Measurements from ENCODE around the gene PDE11A. TPM values are rescaled to one million over a fixed set of nuclear protein-coding genes. Genes with fewer than 3 reads are reported as not detected.

Gene PDE11A
- polyA plus RNA-seq, 2 of the 4 experiments (the other 2 are of a cell fraction): 3.6 to 5.6 TPM

DNA sequence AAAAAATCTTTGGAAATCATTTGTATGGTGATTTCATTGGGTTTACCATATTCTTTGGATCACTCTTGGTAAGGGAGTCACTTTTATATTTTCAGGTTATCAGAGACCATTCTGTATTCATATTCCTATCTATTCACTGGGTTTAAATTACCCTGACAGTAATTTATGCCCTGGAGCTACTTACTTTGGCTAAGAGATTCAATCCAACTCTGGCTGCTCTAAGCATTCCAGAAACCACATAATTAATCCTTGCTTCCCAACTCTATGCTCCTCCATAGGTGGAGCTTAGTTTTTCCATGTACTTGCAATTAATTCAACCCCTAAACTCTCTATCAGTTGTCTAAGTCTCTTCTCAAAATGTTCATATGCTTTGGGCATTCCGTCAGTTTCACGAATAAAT is 343.7 kb downstream of the PDE11A start:
- ChIA-PET CTCF (interaction anchor here (1.0 to 1.5 kb wide), 3 partner anchors 10 to 37 kb away, joined by 3 read pairs; no protein-coding TSS in a partner anchor), POLR2A (no interaction called here)
- H3K4me2 ChIP-seq: no peak overlapping the region
- no peak for FAIRE-seq
- no peaks in the 10 kb centered on the region for H3K4me1 ChIP-seq
- H3K9me3 ChIP-seq: no peaks in the 10 kb centered on the region
- H3K27ac ChIP-seq: no peak overlapping the region
- no peak for ATAC-seq
- WGBS (ENCODE audit: missing lambda C conversion rate): 84% methylated on average over 2 of the region's 2 CpGs
- no peak overlapping the region for H3K4me3 ChIP-seq
- DNase-seq (ENCODE audit: low read depth in 1 of 2, low spot score in 1 of 2): no peak
- TF ChIP-seq MYC (IDR thresholded peaks at IDR 0.05; ENCODE audit: borderline replicate concordance, low read length): no peak
- TF ChIP-seq, protein P1, sequence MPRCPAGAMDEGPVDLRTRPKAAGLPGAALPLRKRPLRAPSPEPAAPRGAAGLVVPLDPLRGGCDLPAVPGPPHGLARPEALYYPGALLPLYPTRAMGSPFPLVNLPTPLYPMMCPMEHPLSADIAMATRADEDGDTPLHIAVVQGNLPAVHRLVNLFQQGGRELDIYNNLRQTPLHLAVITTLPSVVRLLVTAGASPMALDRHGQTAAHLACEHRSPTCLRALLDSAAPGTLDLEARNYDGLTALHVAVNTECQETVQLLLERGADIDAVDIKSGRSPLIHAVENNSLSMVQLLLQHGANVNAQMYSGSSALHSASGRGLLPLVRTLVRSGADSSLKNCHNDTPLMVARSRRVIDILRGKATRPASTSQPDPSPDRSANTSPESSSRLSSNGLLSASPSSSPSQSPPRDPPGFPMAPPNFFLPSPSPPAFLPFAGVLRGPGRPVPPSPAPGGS (IDR thresholded peaks at IDR 0.05): no peak

DNA sequence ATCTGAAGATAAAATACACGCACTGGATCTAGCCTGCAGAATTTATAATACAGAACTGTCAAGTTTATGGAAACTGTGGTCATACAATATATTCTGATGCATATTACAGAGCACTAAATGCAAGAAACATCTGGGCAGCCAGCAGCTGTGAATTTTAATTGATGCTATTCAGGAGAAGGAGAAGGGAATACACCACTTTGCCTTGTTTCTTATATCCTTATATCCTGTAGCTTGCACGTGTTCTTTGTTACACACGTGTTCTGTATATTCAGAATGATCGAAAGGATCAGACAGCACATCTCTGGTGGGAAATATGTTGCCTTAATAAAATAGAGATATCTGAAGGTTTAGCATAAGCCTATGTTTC is 344.2 kb downstream of the PDE11A start:
- FAIRE-seq (no peak), DNase-seq (ENCODE audit: low read depth in 1 of 2, low spot score in 1 of 2) (no peak), ATAC-seq (no peak)
- WGBS (ENCODE audit: missing lambda C conversion rate): 60% methylated on average over 4 of the region's 4 CpGs
- ChIA-PET POLR2A (no interaction called here), CTCF (interaction anchor here (0.8 to 1.6 kb wide), 5 partner anchors 9 to 393 kb away, joined by 3 to 5 read pairs (median 3); no protein-coding TSS in a partner anchor)
- Histone ChIP-seq H3K4me1 (no peaks in the 10 kb centered on the region), H3K4me2 (no peak overlapping the region), H3K4me3 (no peak overlapping the region), H3K9me3 (no peaks in the 10 kb centered on the region), H3K27ac (no peak overlapping the region)
- TF ChIP-seq, protein P2, sequence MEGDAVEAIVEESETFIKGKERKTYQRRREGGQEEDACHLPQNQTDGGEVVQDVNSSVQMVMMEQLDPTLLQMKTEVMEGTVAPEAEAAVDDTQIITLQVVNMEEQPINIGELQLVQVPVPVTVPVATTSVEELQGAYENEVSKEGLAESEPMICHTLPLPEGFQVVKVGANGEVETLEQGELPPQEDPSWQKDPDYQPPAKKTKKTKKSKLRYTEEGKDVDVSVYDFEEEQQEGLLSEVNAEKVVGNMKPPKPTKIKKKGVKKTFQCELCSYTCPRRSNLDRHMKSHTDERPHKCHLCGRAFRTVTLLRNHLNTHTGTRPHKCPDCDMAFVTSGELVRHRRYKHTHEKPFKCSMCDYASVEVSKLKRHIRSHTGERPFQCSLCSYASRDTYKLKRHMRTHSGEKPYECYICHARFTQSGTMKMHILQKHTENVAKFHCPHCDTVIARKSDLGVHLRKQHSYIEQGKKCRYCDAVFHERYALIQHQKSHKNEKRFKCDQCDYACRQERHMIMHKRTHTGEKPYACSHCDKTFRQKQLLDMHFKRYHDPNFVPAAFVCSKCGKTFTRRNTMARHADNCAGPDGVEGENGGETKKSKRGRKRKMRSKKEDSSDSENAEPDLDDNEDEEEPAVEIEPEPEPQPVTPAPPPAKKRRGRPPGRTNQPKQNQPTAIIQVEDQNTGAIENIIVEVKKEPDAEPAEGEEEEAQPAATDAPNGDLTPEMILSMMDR (IDR thresholded peaks at IDR 0.05): no peak
- no peak for TF ChIP-seq CBX2 (IDR thresholded peaks at IDR 0.05; ENCODE audit: borderline replicate concordance, low read depth)
- TF ChIP-seq, protein P1 (IDR thresholded peaks at IDR 0.05): no peak
- no peak for TF ChIP-seq FOSL2 (IDR thresholded peaks at IDR 0.05)
- TF ChIP-seq FOSL2 (CRISPR knock-in tag; IDR thresholded peaks at IDR 0.05): no peak
- TF ChIP-seq HDAC2 (IDR thresholded peaks at IDR 0.05): no peak
- TF ChIP-seq RNF2 (IDR thresholded peaks at IDR 0.05; ENCODE audit: borderline replicate concordance, low read depth): no peak

DNA sequence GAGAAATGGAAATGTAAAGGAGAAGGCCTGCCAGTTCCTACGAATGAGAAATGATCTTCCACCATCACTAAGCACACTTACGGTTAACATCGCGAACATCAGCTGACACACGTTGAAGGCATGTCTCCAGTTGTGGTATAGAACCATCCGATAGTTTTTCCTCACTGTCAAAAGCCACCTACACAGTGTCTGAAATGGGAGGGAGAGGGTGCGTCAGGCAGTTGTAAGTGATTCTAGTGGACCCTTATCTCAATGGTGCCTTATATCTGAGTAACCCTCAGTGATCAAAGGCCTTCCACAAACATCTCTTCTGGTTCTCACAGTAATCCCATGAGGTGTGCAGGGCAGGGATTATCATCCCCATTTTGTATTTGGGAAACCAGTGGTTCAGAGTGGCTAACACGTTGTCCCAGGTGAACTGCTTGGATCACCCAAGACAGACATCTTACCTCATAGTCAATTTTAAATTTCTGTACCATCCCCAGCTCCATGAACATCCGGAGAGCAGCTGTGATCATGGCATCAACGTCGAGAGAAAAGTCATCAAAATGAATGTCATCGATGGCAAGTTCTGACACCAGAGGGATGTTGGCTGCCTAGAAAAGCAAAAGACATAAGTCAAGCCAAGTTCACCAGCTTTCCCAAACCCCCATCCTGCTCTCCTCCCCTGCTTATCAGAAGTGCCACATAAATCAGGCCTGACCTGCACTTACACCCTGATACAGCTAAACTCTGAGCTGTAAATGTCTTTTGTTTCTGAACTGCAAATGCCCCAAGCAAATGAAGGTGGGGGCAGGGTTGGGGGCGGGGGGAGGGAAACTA is 344.8 kb downstream of the PDE11A start:
- no peak overlapping the region for H3K4me2 ChIP-seq
- H3K27ac ChIP-seq: no peak overlapping the region
- ChIA-PET CTCF (interaction anchor here (0.7 to 1.6 kb wide), 6 partner anchors 9 to 392 kb away, joined by 3 to 5 read pairs (median 3); no protein-coding TSS in a partner anchor), POLR2A (no interaction called here)
- H3K9me3 ChIP-seq: no peaks in the 10 kb centered on the region
- WGBS (ENCODE audit: missing lambda C conversion rate): 75% methylated on average over 13 of the region's 13 CpGs
- FAIRE-seq: no peak
- no peak overlapping the region for H3K4me3 ChIP-seq
- no peaks in the 10 kb centered on the region for H3K4me1 ChIP-seq
- no peak for ATAC-seq
- TF ChIP-seq EP300 (IDR thresholded peaks at IDR 0.05) (no peak), SREBF2 (IDR thresholded peaks at IDR 0.05) (no peak), HEYL (CRISPR knock-in tag; IDR thresholded peaks at IDR 0.05) (no peak), GATA3 (IDR thresholded peaks at IDR 0.05; ENCODE audit: borderline replicate concordance) (no peak), ZFP36 (IDR thresholded peaks at IDR 0.05; ENCODE audit: borderline replicate concordance, partially characterized antibody) (no peak)
- DNase-seq (ENCODE audit: low read depth in 1 of 2, low spot score in 1 of 2): no peak

DNA sequence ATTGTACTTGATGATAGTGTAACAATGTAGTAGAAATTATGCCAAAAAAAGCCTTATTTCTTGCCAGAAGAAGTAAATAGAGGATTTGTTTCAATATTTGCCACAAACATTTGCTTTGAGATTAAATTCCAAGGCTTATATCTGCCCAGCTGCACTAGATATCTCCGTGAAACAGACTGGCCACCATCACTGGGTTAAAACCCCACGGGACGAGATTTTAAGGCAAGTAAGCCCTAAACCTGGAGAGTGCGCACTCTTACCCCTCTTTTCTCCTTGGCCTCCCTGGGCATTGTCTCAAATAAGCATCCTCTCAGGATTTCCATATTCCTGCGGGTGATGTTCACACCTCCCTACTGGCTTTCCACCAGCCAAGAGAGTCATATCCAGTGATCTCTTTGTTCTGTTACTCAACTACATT is 345.6 kb downstream of the PDE11A start:
- ATAC-seq (no peak), FAIRE-seq (no peak), DNase-seq (ENCODE audit: low read depth in 1 of 2, low spot score in 1 of 2) (no peak)
- Histone ChIP-seq H3K4me2 (no peak overlapping the region), H3K4me3 (no peak overlapping the region), H3K9me3 (no peaks in the 10 kb centered on the region), H3K4me1 (no peaks in the 10 kb centered on the region), H3K27ac (no peak overlapping the region)
- ChIA-PET CTCF (interaction anchor here (0.7 to 4.4 kb wide), 4 partner anchors 25 to 464 kb away, joined by 3 to 24 read pairs (median 4); no protein-coding TSS in a partner anchor), POLR2A (no interaction called here)
- WGBS (ENCODE audit: missing lambda C conversion rate): 73% methylated on average over 5 of the region's 5 CpGs
- TF ChIP-seq KDM5A (IDR thresholded peaks at IDR 0.05) (no peak), NFE2L2 (conservative IDR thresholded peaks at IDR 0.05; ENCODE audit: low read length) (no peak), HOXB13 (CRISPR knock-in tag; IDR thresholded peaks at IDR 0.05; ENCODE audit: low read depth) (no peak), EHMT2 (IDR thresholded peaks at IDR 0.05; ENCODE audit: low read depth) (no peak)
- TF ChIP-seq, protein P3, sequence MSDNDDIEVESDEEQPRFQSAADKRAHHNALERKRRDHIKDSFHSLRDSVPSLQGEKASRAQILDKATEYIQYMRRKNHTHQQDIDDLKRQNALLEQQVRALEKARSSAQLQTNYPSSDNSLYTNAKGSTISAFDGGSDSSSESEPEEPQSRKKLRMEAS (IDR thresholded peaks at IDR 0.05): no peak

All from A549 (cell line).